ENCODE results near the gene PSMB7. TPM values are rescaled to one million over a fixed set of nuclear protein-coding genes. Genes with fewer than 3 reads are reported as not detected.
A peak's percentile ranks its signal among the peaks of the same experiment; 100 is the strongest.

Gene PSMB7
- 369 and 430 TPM in 2 replicates for total RNA-seq (2012; rRNA removed)
- polyA plus RNA-seq (2012; rRNA removed) = 318 and 340 TPM in 2 replicates
- 154 and 232 TPM in 2 replicates for polyA plus RNA-seq (2012; cell fraction: cytosol; rRNA removed)
- 50.0 and 129 TPM in 2 replicates for polyA plus RNA-seq (2012; cell fraction: nucleus; rRNA removed; ENCODE audit: low replicate concordance)
- percentile 92 among the genes with signal in this experiment for Bru-seq, nascent RNA
- BruChase-seq, experiment 1, labeled RNA remaining after a 6-hour chase = percentile 71 among the genes with signal in this experiment
- BruChase-seq, experiment 2, labeled RNA remaining after a 2-hour chase = percentile 76 among the genes with signal in this experiment
- long read RNA-seq, transcript PSMB7-201 (8 exons, 980 nt) = major isoform, 84 of 103 reads
- long read RNA-seq, partial matches to known transcripts = 14 of 103 reads
- long read RNA-seq, other reads (novel, unspliced or antisense) = 5 of 103 reads

- Histone ChIP-seq H3K9me1 (ENCODE audit: insufficient read depth, low read length) (0 out of 2 replicates have a peak, but pooled peaks cover 3% of the 10 kb centered on the region), H2BK5ac (ENCODE audit: low read depth, low read length, poor library complexity, severe bottlenecking) (peak within 1 kb of the TSS; percentile 79), H3K14ac (replicated peaks; ENCODE audit: low read depth, low read length) (peak within 1 kb of the TSS; percentile 98), H3K4me2 (ENCODE audit: low read depth, low read length) (peak within 1 kb of the TSS; percentile 99), H3K27ac (ENCODE audit: insufficient read depth, low read length) (peak within 1 kb of the TSS; percentile 71), H3K18ac (ENCODE audit: low read depth, low read length) (no peak within 1 kb of the TSS), H4K5ac (ENCODE audit: low read depth, low read length) (peak within 1 kb of the TSS; percentile 92), H3K9me3 (ENCODE audit: control insufficient read depth, insufficient read depth, low read length) (peaks cover 3% of the 10 kb centered on the region), H3K4me3 (ENCODE audit: insufficient read depth, low read depth, low read length) (peak within 1 kb of the TSS; percentile 91), H2AK9ac (replicated peaks; ENCODE audit: low read depth, low read length, poor library complexity) (peak within 1 kb of the TSS; percentile 96), H3K4ac (ENCODE audit: low read depth, low read length) (peak within 1 kb of the TSS; percentile 99), H3K36me3 (ENCODE audit: control insufficient read depth, insufficient read depth, low read length) (peaks cover 17% of the 10 kb centered on the region), H2BK120ac (ENCODE audit: low read depth, low read length) (peak within 1 kb of the TSS; percentile 67), H3K56ac (ENCODE audit: extremely low read depth, insufficient read depth, low read length) (peak within 1 kb of the TSS; percentile 82), H3K4me1 (ENCODE audit: control insufficient read depth, insufficient read depth, low read length) (peaks cover 9% of the 10 kb centered on the region), H3K23ac (ENCODE audit: low read depth, low read length) (peak within 1 kb of the TSS; percentile 88), H4K8ac (ENCODE audit: low read depth in 2 of 2, low read length in 2 of 2) (peak within 1 kb of the TSS; percentile 98), H2AFZ (replicated peaks; ENCODE audit: low read length, poor library complexity) (peak within 1 kb of the TSS; percentile 91), H4K91ac (ENCODE audit: insufficient read depth, low read depth, low read length) (peak within 1 kb of the TSS; percentile 97), H3K9ac (ENCODE audit: low read depth, low read length) (peak within 1 kb of the TSS; percentile 89), H2AK5ac (ENCODE audit: low read depth, low read length) (peak within 1 kb of the TSS; percentile 96), H2BK20ac (ENCODE audit: low read depth, low read length) (peak within 1 kb of the TSS; percentile 38), H3K27me3 (ENCODE audit: control insufficient read depth, insufficient read depth, low read length) (no peaks in the 10 kb centered on the region), H2BK15ac (ENCODE audit: low read depth, low read length) (peak within 1 kb of the TSS; percentile 41; the same call in 1 of the 3 replicates), H4K20me1 (ENCODE audit: insufficient read depth, low read length) (no peaks in the 10 kb centered on the region; the same call in 1 of the 2 replicates), H3K79me1 (ENCODE audit: low read depth in 1 of 2, low read length in 2 of 2) (peaks cover 23 to 24% of the 10 kb centered on the region in 2 experiments)
- dilution Hi-C loops (cut with HindIII; ENCODE audit: low sequenced_read_pairs, unreplicated experiment) (no loop called here), intact Hi-C loops (cut with micrococcal nuclease) (loop anchor here (5.0 to 10.0 kb wide), 2 partner anchors 200 to 337 kb away; no protein-coding TSS in a partner anchor), in situ Hi-C loops (cut with MboI; ENCODE audit: low sequenced_read_pairs) (loop anchor here (10.0 to 25.0 kb wide), 2 partner anchors 297 to 340 kb away; no protein-coding TSS in a partner anchor)
- ATAC-seq (ENCODE audit: low read depth) (peak; percentile 82), DNase-seq (peak; percentile 96)
- POLR2A ChIA-PET (ENCODE audit: unreplicated experiment) = no interaction called here
- TF ChIP-seq MAFK (IDR thresholded peaks at IDR 0.05; ENCODE audit: low read depth, low read length) = no peak
- TF ChIP-seq CTCF (conservative IDR thresholded peaks at IDR 0.05; ENCODE audit: low read depth, low read length) = peak; percentile 72
- TF ChIP-seq RCOR1 (IDR thresholded peaks at IDR 0.05; ENCODE audit: insufficient replicate concordance, low read length) = no peak
- TF ChIP-seq MAZ (IDR thresholded peaks at IDR 0.05; ENCODE audit: borderline replicate concordance, low read depth, low read length) = peak; percentile 60; the same call in 1 of the 2 replicates
- TF ChIP-seq CHD1 (IDR thresholded peaks at IDR 0.05; ENCODE audit: low read depth, low read length) = no peak
- peak; percentile 83 for TF ChIP-seq POLR2A (IDR thresholded peaks at IDR 0.05; ENCODE audit: low read depth, low read length)
- BruUV-seq (replicated peaks) = no TSS peak
- WGBS, 2 experiments (ENCODE audit: extremely low coverage in 2 of 2, insufficient read length in 1 of 2) = 0% methylated on average over 11 of the region's 41 CpGs; no CpG with 5 or more reads in 1 of the 2 experiments
- CTCF ChIA-PET = interaction anchor here (1.3 kb wide), 1 partner anchor 15 kb away, joined by 3 read pairs; no protein-coding TSS in a partner anchor
These were observed at the start of gene PSMB7 for GRCh38 chr9:124415102-124415851. PSMB7 (minus strand) TSS chr9:124415442; CDS start chr9:124415425, 17 bp downstream.
